ENCODE results near the gene IL4I1. TPM values are rescaled to one million over a fixed set of nuclear protein-coding genes. Genes with fewer than 3 reads are reported as not detected.

The IL4I1 gene
- total RNA-seq, 6 donors from 2014 or later = 0.44 to 7.3 (median 2.1) TPM

DNA sequence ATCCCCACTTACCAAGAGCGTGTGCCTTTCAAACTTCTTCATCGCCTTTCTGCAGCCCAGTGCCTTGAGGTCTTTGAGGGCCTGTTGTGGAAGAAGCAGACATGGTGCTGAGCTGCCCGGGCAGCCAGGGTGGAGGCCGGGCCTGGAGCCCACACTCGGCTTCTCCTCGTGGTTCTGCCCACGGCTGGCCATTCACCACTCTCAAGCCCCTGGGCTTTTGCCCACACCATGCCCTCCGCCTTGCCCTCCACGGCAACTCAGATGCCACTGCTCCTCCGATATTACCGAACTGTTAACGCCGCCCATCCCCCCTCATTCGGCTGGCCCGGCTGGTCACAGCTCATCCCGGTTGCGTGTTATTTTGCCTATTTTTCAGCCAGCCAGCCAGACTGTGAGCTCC, 5.3 kb downstream of the IL4I1 start:
- H3K4me1 ChIP-seq = peaks cover 10 to 13% (median 13%) of the 10 kb centered on the region in 4 donors
- no peak overlapping the region for H3K27ac ChIP-seq
- H3K4me3 ChIP-seq = no peak overlapping the region
- H3K27me3 ChIP-seq = peaks cover 0 to 3% (median 0%) of the 10 kb centered on the region in 4 donors
- peaks cover 0 to 9% (median 5%) of the 10 kb centered on the region in 4 donors for H3K36me3 ChIP-seq
- TF ChIP-seq POLR2A (IDR thresholded peaks at IDR 0.05) (no peak), EP300 (IDR thresholded peaks at IDR 0.05) (no peak), POLR2AphosphoS5 (IDR thresholded peaks at IDR 0.05) (no peak)
- TF ChIP-seq, protein P1, sequence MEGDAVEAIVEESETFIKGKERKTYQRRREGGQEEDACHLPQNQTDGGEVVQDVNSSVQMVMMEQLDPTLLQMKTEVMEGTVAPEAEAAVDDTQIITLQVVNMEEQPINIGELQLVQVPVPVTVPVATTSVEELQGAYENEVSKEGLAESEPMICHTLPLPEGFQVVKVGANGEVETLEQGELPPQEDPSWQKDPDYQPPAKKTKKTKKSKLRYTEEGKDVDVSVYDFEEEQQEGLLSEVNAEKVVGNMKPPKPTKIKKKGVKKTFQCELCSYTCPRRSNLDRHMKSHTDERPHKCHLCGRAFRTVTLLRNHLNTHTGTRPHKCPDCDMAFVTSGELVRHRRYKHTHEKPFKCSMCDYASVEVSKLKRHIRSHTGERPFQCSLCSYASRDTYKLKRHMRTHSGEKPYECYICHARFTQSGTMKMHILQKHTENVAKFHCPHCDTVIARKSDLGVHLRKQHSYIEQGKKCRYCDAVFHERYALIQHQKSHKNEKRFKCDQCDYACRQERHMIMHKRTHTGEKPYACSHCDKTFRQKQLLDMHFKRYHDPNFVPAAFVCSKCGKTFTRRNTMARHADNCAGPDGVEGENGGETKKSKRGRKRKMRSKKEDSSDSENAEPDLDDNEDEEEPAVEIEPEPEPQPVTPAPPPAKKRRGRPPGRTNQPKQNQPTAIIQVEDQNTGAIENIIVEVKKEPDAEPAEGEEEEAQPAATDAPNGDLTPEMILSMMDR (IDR thresholded peaks at IDR 0.05) = no peak
- WGBS, 2 donors = 85 to 88% methylated on average over 16 to 17 of the region's 17 CpGs
- no peak for ATAC-seq (ENCODE audit: low FRiP score in 2 of 2)
- no peaks in the 10 kb centered on the region for H3K9me3 ChIP-seq
- DNase-seq = peak in 1 of 2 donors; percentile 56

DNA sequence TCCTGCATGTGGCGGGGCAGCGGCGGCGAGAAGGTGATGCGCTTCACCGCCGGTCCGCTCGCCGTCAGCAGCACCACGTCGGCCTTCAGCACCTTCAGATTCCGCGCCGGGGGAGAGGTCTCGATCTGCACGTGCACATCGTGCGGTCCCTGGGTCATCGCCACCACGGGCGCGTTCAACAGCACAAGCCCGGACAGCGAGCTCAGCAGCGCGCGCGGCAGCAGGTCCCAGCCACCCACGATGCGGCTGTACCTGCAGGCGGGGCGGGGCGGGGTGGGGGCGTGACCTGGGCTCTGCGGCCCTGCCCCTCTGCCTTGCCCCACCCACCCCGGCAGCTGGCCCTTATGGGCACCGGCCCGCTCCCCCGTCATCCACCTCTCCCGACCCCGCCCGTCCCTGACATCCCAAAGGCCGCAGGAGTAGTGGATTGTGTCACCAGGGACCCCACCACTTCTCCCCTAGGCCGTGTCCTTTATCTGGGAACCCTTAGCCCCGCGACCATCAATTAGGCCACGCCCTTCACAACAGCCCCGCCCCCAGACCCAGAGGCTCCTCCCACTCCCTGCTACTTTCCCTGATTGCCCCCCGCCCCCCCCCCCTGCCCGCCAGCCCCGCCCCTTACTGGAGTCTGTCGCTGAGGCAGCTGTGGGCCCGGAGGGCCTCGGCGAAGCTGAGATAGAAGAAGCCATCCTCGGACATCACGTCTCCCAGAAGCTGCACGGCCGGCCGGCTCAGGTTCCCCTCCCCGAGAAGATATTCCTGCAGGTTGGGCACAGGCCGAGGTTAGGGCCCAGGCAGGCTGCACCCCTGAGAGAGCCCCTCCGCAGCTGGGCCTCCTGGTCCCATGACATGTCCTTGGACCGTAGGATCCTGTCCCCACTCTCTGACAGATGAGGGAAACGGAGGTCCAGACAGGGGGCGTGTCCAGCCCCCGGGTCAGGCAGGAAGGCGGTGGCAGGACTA, 6.1 kb downstream of the IL4I1 start:
- Histone ChIP-seq H3K9me3 (no peaks in the 10 kb centered on the region), H3K4me1 (peaks cover 10 to 13% (median 11%) of the 10 kb centered on the region in 4 donors), H3K27me3 (peaks cover 0 to 3% (median 0%) of the 10 kb centered on the region in 4 donors), H3K4me3 (peak overlapping the region in 3 of 4 donors; percentile 33 to 52 (median 43)), H3K27ac (no peak overlapping the region), H3K36me3 (peaks cover 0 to 16% (median 9%) of the 10 kb centered on the region in 4 donors)
- TF ChIP-seq POLR2A (IDR thresholded peaks at IDR 0.05) = no peak
- no peak for TF ChIP-seq POLR2AphosphoS5 (IDR thresholded peaks at IDR 0.05)
- TF ChIP-seq, protein P1 (IDR thresholded peaks at IDR 0.05) = peak in 3 of 6 experiments; percentile 16 to 45 (median 21)
- TF ChIP-seq EP300 (IDR thresholded peaks at IDR 0.05) = no peak
- 27 to 33% methylated on average over 9 to 20 of the region's 69 CpGs for WGBS, 2 donors
- ATAC-seq (ENCODE audit: low FRiP score in 2 of 2) = peak; percentile 38 to 41
- peak; percentile 53 to 91 for DNase-seq

DNA sequence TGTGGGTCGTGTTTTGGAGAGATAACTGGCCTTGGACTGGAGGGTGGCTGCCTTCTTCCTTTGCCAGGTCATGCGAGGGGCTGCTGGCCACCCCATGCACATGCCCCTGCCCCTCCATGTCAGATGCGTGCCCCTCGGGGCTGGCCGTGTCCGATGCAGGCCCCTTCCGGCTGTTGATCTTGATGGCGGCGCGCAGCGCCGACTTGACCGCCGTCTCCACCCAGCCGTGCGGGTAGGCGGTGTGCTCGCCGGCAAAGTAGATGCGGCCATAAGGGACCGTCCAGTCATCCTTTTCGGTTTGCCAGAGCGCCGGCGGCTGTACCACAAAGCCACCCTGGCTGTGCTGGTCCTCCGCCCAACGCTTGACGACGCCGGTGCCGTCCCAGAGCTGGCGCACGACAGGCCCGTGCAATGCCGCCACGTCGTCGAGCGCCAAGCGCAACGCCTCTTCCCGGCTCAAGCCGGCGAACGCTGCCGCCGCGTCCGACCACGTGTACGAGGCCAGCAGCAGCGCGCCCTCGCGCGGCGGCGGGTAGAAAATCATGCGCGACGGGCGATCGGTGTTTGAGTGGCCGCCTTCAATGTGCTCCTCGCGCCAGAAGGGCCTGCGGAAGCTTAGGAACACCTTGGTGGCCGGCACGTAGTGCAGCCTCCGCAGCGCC, 6.9 kb downstream of the IL4I1 start:
- H3K27me3 ChIP-seq = peaks cover 0 to 3% (median 0%) of the 10 kb centered on the region in 4 donors
- peak overlapping the region in 3 of 4 donors; percentile 33 to 52 (median 43) for H3K4me3 ChIP-seq
- H3K4me1 ChIP-seq = peaks cover 10 to 13% (median 11%) of the 10 kb centered on the region in 4 donors
- H3K27ac ChIP-seq = no peak overlapping the region
- peaks cover 3 to 25% (median 16%) of the 10 kb centered on the region in 4 donors for H3K36me3 ChIP-seq
- WGBS, 2 donors = 38% methylated on average over 68 of the region's 71 CpGs; no CpG with 5 or more reads in 1 of the 2 donors
- TF ChIP-seq POLR2A (IDR thresholded peaks at IDR 0.05) (peak in 1 of 4 donors; percentile 20), EP300 (IDR thresholded peaks at IDR 0.05) (no peak), POLR2AphosphoS5 (IDR thresholded peaks at IDR 0.05) (peak in 1 of 2 donors; percentile 45)
- TF ChIP-seq, protein P1 (IDR thresholded peaks at IDR 0.05) = peak; percentile 67 to 96 (median 91)
- H3K9me3 ChIP-seq = no peaks in the 10 kb centered on the region
- peak; percentile 77 to 96 for DNase-seq
- ATAC-seq (ENCODE audit: low FRiP score in 2 of 2) = peak; percentile 50 to 89

DNA sequence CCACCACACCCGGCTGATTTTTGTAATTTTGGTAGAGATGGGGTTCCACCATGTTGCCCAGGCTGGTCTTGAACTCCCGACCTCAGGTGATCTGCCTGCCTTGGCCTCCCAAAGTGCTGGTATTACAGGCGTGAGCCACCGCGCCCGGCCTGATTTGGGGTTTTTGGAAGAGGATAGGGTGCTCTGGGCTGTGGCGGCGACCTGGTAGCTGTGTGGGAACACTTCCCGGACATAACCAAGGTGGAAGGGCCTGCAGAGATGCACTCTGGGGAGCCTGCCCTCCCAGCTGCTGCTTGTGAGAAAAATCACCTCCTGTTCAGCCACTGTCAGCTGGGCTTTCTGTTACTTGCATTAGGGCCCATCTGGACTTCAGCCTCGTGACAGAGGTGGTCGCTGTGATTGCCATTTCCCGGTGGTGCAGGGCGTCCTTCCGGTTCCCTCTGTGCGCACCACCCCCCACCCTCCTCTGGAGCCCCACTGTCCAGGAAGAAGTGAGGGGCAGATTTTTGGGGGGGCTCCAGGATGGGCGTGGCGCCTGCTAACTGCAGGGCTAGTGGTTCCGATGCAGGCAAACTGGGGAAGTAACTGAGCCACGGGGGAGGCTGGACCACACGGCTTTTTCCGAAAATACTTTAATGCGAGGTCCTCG, 7.5 kb downstream of the IL4I1 start:
- Histone ChIP-seq H3K27me3 (peaks cover 0 to 3% (median 0%) of the 10 kb centered on the region in 4 donors), H3K9me3 (no peaks in the 10 kb centered on the region), H3K4me1 (peaks cover 10 to 13% (median 11%) of the 10 kb centered on the region in 4 donors), H3K27ac (no peak overlapping the region), H3K4me3 (no peak overlapping the region), H3K36me3 (peaks cover 10 to 31% (median 23%) of the 10 kb centered on the region in 4 donors)
- WGBS, 2 donors = 93 to 94% methylated on average over 18 to 23 of the region's 23 CpGs
- no peak for TF ChIP-seq POLR2A (IDR thresholded peaks at IDR 0.05)
- TF ChIP-seq EP300 (IDR thresholded peaks at IDR 0.05) = no peak
- TF ChIP-seq, protein P1 (IDR thresholded peaks at IDR 0.05) = no peak
- TF ChIP-seq POLR2AphosphoS5 (IDR thresholded peaks at IDR 0.05) = no peak
- ATAC-seq (ENCODE audit: low FRiP score in 2 of 2) (no peak), DNase-seq (no peak)
